GM12892 (cell line): Measurements from ENCODE around the gene C10orf71.

ENCODE experiments used
- POLR2A ChIP-seq: IDR thresholded peaks from 2 replicates; pipeline ENCODE4 v1.6.1; 2011; ENCODE audit warnings: low read depth, low read length, control low read depth
- POLR2AphosphoS5 ChIP-seq: IDR thresholded peaks from 2 replicates; pipeline ENCODE4 v1.6.1; 2011; ENCODE audit warnings: low read depth, low read length, control low read depth
- TAF1 ChIP-seq: IDR thresholded peaks from 2 replicates; pipeline ENCODE4 v1.6.1; 2011; ENCODE audit warnings: low read depth, mild to moderate bottlenecking, control low read depth, low read length, borderline replicate concordance

DNA sequence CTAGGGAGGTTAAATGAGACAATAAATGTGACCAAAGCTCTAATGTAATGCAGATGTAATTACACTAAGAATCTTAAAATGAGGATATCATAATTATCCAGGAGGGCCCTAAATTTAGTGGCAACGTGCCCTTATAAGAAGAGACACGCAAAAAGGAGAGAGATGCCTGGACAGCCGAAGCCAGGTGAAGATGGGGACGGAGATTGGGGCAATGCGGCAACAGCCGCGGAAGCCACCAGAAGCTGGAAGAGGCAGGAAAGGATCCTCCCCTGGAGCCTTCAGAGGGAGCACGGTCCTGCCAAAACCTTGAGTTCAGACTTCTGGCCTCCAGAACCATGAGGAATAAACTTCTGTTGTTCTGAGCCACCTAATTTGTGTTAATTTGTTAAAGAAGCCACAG lies 25.3 kb upstream of the C10orf71 start:
- TF ChIP-seq POLR2AphosphoS5 (no peak), POLR2A (no peak), TAF1 (no peak)
